NOMO-1 treated with DMSO at 0.1 percent for 48 hours (cell line): ENCODE data around the gene DNM1L.

ENCODE experiments used
- DNase-seq: peaks from one replicate; lab custom pipeline; 2025; ENCODE audit not compliant: unreplicated experiment; lab: John Stamatoyannopoulos, UW

Gene DNM1L

GRCh38 chr12:32679091-32679919 lies at the start of gene DNM1L:
TSS of gene DNM1L (plus strand) at chr12:32679301. CDS start at chr12:32679364, 63 bp downstream.
- DNase-seq: peak; percentile 95

- DNase-seq: no peak
These were observed 37.7 kb upstream of the DNM1L start for GRCh38 chr12:32641287-32641901.

GRCh38 chr12:32644431-32644830 lies 34.7 kb upstream of the DNM1L start:
- no peak for DNase-seq

GRCh38 chr12:32647275-32647674 lies 31.8 kb upstream of the DNM1L start:
- no peak for DNase-seq

GRCh38 chr12:32650508-32650907 lies 28.6 kb upstream of the DNM1L start:
- no peak for DNase-seq

- no peak for DNase-seq
These were observed 27.7 kb upstream of the DNM1L start for GRCh38 chr12:32651151-32651955.

GRCh38 chr12:32651956-32652210 lies 27.2 kb upstream of the DNM1L start:
- no peak for DNase-seq

- no peak for DNase-seq
These were observed 19.1 kb upstream of the DNM1L start for GRCh38 chr12:32659908-32660440.

- DNase-seq: no peak
These were observed 17.4 kb upstream of the DNM1L start for GRCh38 chr12:32661706-32662105.

GRCh38 chr12:32662665-32663064 lies 16.4 kb upstream of the DNM1L start:
- DNase-seq: no peak

GRCh38 chr12:32666018-32666417 lies 13.1 kb upstream of the DNM1L start:
- DNase-seq: no peak

GRCh38 chr12:32669584-32669983 lies 9.5 kb upstream of the DNM1L start:
- DNase-seq: no peak

- peak; percentile 70 for DNase-seq
These were observed 6.9 kb upstream of the DNM1L start for GRCh38 chr12:32671930-32672780.

- DNase-seq: no peak
These were observed 778 bp downstream of the DNM1L start for GRCh38 chr12:32679920-32680237.

GRCh38 chr12:32680787-32681186 lies 1.7 kb downstream of the DNM1L start:
- no peak for DNase-seq

- no peak for DNase-seq
These were observed 2.2 kb downstream of the DNM1L start for GRCh38 chr12:32681272-32681671.

- no peak for DNase-seq
These were observed 7.2 kb downstream of the DNM1L start for GRCh38 chr12:32686340-32686739.

GRCh38 chr12:32688786-32689185 lies 9.7 kb downstream of the DNM1L start:
- DNase-seq: no peak

GRCh38 chr12:32690927-32691326 lies 11.8 kb downstream of the DNM1L start:
- no peak for DNase-seq

GRCh38 chr12:32692358-32692757 lies 13.3 kb downstream of the DNM1L start:
- no peak for DNase-seq

GRCh38 chr12:32693036-32693435 lies 13.9 kb downstream of the DNM1L start:
- DNase-seq: no peak
